Stimulated activated CD4-positive, alpha-beta T cell treated with anti-CD3 and anti-CD28 coated beads, Interleukin-1b, Interleukin-23, amount 100 ng/mL, for 1 hour (primary cell): ENCODE data around the gene SLC39A8.

Experiments
- DNase-seq, 2 donors: peaks; one replicate each; pipeline ENCODE4 v3.0.0-alpha.2; 2020; ENCODE audit warnings: low read depth in 2 of 2

The SLC39A8 gene

DNA sequence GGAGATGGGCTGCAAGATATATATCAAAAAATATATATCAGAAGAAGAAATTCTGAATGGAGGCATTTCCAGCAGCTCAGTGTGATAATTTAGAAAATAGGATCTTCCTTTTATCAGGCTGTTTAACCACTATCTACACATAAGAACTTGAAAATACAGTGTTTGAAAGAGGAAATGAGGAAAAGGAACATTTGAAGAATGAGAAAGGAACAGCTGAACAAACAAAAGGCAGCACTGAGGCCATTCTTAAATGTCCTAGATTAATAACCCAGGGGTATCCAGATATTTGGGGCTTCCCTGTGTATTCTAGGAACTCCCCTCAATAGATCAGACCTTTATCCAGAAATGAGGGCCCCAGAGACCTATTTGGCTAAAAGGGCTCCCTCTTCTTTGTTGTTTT, 4.1 kb downstream of the SLC39A8 start:
- DNase-seq = no peak

DNA sequence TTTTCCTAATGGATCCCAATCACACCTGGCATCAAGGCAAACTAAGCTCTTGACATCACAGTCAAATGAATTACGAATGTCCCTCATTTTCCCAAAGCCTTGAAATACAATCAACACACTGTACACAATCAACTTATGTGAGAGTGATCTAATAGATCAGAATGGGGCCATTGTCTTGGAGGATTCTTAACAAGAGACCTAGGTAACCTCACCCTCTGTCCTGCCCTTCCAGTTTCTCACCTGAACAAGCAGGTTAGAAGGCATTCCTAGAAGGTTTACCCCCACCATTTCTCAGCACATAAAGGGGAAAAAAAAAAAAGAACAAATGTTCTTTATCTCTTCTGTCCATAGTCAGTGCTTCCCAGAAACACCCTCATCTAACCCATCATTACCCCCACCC, 6.3 kb downstream of the SLC39A8 start:
- DNase-seq = no peak

DNA sequence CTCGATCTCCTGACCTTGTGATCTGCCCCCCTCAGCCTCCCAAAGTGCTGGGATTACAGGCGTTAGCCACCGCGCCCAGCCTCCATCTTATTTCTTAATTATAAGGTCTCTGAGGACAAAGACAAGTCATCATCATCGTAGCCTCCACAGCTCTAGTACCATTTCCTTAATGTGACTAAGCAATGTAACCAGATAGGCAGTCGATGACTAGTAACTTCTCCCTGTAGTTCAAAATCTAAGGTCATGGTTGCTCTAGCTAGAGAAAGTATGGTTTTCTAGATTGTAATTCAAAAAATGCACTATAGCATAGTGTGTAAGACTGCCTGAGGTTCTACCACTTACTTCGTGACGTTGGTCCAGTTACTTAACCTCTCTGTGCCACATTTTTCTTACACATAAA, 6.9 kb downstream of the SLC39A8 start:
- no peak for DNase-seq

DNA sequence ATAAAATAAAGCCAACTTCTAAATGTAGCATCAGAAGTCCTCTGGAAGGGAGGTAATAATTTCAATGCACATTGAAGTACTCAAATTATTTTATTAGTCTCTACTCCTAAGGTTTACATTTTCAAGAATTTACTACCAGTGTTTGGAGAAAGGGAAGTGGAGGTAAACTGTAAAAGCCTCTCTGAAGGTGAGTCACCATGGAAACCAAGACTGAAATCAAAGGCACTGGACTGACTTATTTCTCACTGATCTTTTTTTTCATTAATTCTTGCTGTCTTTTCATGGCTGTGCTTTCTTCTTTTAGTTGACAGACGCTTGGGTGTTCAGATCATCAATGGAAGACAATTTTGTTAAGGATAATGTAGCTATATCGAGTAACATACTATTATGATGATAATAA, 9.7 kb downstream of the SLC39A8 start:
- no peak for DNase-seq

DNA sequence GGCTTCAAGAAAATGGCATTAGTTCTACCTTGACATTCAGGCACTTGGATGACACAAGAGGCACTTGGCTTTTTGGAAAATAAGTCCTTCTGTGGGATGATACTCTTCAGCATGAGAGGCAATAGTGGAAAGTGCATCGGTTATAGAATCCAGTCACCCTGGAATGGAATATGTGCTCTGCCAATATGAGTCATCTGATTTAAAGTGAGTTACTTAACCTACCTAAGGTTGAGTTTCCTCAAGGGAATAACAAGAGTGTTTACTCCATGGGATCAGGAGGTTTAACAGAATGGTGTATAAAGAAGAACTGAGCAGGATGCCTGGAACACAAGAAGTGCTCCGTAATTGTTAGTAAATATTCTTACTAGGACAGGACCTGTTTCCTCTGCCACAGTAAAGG, 10.7 kb downstream of the SLC39A8 start:
- DNase-seq = no peak

DNA sequence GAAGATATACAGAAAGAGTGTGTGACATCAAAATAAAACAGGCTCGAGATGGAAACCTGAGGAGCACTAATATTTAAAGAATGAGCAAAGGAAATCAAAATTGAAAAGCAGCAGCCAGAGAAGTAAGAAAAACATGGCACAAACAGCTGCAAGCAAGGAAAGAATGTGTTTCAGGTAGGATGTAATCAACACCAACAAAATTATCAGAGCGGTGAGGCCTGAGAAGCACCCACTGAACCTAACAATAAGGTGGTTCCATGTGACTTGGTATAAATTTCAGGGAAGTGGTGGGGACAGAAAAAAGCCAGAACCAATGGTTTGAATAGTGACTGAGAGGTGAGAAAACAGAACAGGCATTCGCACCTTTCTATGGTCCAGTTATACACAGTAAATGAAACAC, 11.5 kb downstream of the SLC39A8 start:
- DNase-seq = no peak

DNA sequence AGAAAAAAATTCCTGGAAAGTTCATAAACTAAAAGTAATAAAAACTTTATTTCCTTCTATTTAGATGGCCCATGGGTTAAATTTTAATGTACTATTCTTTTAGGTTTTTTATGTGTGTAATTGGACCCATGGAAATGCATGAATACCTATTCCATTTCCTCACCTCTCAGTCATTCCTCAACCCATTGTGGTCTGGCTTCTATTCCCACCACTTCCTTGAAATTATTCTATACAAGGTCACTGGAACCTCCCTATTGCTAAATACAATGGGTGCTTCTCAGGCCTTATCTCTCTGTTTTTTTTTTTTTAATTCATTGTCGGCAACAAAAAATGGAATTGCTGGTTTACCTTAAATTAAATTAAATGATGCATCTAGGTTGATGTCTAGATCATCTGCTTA, 17.2 kb downstream of the SLC39A8 start:
- DNase-seq = no peak

DNA sequence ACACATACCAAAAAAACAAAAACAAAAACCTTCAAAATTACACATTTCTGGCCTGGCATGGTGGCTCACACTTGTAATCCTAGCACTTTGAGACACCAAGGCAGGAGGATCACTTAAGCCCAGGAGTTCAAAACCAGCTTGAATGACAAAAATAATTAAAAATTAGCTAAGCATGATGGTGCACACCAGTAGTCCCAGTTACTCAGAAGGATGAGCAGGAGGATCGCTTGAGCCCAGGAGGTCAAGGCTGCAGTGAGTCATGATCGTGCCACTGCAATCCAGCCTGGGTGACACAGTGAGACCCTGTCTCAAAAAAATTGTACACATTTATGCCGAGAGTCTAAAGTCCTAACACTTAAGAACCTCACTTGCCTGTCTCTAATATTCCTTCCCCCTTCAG, 18.3 kb downstream of the SLC39A8 start:
- DNase-seq = no peak

DNA sequence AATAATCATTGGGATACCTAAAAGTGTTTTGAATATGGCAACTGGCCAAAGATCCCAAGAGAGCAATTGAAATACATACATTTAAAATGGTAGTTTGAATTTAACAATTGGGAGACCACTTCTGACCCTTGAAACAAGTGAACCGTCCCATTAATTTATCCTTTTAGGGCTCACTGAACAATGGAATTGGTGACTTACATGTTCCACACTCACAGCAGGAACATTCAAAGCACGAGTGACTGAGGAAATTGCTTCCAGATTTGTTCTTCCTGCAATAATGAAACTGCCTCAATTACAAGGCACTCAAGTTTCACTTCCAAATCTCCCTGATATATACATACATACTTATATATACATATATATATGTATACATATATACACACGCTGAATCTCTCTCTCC, 20.6 kb downstream of the SLC39A8 start:
- no peak for DNase-seq

DNA sequence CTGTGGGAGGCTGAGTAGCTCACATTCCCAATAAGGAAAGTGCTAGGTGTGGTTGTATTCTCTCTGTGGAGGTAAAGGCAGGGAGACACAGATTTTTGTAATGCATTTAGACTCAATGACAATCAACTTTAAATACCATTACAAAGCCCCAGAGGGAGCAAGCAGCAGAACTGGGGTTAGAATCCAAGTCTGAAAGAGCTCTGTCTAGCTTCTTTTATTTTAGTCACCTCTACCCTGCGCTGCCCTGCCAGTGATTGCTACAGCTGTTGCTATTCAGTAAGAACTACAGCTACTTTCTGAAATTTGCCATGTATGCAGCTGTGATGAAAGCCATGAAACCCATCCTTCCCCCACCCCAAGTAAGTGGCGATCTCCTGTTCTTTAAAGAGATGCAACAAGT, 22.5 kb downstream of the SLC39A8 start:
- no peak for DNase-seq

DNA sequence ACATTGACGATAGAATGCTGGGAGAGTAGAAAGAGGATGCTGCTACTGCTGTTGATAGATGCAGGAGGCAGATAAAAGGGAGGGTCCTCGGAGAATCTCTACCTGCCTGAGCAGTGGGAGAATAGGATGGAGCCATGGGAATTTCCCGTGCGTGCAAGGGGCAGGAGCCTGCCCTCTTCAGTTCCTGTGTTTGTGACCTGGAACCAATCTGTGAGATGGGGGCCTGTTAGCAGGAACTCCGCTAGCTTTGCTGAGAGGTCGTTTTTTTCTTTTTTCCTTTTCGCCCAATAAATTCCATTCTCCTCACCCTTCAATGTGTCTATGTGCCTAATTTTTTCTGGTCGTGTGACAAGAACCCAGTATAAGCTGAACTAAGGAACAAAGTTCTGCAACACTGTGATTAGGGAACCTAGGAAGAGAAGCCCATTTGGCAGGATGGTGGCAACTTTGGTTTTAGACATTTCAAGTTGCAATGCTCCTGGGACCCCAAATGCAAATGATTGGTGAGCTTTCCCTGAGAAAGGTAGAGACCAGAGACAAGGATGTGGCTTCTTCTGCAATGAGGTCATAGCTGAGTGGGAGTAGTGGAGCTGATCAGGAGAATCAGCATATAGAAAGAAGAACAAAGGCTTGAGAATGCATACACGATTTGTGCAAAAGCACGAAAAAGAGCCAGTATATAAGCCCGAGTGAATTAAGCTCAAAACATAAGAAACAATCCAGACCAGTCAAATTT, 23.9 kb downstream of the SLC39A8 start:
- no peak for DNase-seq

DNA sequence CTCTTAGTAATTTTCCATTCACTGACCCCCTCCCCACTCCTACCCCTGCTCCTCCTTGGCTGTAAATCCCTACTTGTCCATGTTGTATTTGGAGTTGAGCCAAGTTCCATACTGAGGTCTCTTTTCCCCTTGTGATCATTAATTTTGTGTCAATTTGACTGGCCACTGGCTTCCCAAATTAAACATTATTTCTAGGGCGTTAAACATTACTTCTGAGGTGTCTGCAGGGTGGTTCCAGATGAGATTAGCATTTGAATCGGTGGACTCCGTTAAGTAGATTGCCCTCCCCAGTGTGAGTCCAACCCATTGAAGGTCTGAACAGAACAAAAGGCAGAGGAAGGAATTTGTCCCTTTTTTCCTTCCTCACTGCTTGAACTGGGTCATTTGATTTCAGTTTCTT, 25.7 kb downstream of the SLC39A8 start:
- DNase-seq = no peak

DNA sequence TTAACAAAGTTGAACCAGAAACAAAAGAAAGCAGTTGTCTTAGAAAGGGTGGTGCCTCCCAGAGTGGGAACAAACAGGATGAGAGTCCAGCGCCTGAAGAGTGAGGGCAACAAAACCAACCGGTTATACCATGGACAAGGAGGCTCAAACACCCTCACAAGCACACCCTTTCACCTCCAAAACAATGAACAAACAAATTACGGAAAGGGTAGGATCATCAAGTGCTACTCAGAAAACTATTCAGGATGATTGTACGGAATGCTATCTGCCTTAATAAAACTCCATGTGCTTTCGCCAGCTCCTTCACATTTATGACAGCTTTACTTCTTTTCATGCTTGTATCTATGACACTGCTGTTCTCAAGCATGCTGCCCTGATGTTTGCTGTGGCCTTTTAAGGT, 26.8 kb downstream of the SLC39A8 start:
- DNase-seq = no peak

DNA sequence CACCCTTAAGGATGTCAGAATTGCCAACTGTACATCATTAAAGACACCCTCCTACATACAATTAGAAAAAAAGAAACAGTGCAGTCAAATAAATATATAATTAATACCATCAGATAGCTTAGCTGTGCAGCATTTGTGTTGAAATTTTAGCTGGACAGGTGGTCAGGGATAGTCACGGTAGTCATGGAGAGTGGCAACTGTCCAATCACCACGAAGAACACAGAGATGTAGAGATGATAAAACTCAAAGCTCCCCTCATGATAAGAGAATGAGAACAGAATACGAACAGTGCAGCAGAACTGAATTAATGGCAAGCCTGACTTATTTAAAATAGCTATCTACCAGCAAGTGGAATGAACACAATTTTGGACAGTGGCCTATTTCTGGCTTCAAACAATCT, 27.2 kb downstream of the SLC39A8 start:
- DNase-seq = no peak

DNA sequence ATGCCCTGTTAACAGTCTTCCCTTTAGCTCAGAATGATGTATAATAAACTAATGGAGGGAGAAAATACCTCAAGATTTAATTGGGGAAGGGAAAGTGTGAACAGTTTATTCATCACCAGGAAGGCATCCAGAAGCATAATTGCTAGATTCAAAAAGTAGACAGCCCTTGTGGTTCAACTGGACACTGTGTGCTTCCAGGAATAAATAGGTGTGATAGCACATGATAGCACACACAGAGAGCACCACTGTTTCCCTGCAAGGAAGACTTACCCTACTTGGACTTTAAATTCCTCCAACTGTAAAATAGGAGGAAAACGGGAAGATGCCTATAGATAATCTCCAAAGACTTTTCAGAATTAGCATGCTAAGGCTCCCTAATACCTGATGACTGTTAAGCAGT, 27.8 kb downstream of the SLC39A8 start:
- no peak for DNase-seq

DNA sequence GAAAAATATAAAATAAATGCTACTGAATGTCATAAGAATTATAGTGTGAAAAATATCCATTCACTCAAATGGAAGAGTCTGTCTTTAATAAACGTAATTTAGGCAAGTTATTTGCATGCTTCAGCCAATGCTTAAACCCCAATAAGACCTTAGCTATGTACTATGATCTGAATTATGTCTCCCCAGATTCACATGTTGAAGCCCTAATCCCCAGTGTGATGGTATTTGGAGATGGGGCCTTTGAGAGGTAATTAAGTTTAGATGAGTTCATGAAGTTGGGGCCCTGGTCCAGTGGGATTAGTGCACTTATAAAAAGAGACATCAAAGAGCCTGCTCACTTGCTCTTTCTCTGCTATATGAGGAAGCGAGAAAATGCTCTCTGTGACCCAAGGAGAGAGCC, 28.7 kb downstream of the SLC39A8 start:
- DNase-seq = no peak

DNA sequence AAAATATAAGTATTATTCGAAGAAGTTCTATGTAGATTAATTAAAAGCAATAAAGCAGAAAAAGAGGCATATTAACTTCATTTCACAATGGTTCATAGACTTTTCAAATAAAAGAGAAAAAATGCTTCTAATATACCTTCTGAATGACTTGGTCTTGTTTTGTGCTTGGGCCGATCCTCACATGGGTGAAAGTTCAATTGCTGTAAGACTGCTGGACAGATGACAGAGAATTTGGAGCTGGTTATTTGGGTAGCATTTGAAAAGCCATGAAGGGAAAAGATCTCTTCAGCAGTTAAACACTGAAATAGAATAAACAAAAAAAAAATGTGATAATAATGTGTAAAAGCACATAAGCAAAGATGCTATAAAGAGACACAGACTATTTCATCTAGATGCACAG, 29.8 kb downstream of the SLC39A8 start:
- no peak for DNase-seq

DNA sequence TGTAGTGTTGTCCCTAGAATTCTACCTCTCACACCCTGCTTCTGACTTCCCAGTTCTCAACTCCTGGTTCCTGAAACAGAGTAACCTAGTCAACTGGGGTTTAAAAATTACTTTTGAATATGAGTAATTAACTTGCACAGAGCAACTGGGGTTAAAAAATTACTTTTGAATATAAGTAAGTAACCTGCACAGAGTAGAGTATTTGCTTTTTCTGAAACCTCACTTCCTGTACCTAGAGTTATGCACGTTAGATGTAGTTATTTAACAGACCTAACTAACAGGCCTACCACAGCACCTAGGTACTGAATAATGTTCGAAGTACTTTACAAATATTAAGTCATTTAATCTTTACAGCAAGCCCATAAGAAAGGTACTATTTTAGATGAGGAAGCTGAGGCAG, 32.9 kb downstream of the SLC39A8 start:
- DNase-seq = no peak

DNA sequence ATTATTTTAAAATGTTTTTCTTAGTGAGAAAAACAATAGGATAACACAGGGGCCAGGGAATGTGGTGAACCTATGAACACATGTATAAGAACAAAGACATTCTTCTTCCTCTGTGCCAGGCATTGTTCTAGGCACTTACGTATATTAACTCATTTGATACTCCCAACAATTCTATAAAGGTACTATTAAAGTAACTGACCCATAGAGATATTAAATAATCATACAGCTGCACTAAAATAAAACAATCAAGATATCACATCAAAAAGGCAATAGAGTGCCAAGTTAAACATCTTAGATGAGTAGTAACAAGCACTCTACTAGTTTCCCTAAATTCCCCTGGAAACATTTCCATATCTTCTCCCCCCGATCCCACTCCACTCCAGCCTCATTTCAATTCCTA, 33.4 kb downstream of the SLC39A8 start:
- no peak for DNase-seq

DNA sequence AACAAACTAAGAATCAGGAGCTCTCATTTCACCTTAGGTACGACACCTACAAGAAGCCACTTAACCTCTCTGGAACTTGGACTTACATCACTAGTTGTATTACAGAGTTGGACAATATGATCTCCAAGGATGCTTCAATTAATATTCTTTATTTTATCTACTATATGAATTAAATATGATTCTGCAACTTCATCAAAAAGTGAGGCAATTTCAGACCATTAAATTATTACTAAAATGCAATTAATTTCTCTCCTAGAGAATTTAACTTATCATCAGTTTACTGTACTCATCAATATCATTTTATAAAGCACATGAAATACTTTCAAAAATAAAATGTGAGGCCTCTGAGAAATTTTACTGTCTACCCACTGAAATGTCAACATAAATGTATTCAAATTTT, 33.9 kb downstream of the SLC39A8 start:
- DNase-seq = no peak

DNA sequence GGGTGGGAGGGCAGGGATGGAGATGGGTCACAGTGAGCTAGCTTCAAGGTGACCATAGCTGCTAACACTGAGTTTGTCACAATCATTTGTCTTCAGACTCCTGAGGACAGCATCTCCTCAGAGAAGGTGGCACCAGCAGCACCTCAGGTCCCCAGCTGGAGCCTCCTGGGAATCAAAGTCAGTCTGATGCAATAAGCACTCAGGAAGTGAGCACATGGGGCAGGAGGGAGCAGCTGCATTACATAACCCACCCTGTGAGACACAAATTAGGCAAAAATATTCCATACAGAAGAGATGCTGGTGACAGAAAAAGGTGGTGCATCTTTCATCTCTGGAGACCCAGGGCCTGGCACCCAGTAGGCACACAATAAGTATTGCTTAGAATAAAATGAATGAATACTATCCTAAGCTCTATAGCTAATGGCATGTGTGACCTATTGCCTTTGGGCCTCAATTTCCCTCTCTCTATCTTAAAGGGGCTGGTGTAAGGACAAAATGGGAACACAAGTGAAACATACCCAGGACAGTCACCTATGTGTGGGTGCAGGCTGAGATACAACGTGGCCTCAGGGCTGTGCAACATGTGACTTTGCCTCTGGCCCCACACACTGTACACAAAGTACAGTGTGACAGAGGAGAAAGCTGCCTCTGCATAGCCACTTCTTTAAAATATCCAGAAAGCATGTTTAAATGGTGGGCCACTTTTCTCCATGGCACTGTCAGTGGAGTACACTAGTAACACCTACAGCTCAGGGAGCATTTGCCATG, 37.1 kb downstream of the SLC39A8 start:
- DNase-seq = no peak

DNA sequence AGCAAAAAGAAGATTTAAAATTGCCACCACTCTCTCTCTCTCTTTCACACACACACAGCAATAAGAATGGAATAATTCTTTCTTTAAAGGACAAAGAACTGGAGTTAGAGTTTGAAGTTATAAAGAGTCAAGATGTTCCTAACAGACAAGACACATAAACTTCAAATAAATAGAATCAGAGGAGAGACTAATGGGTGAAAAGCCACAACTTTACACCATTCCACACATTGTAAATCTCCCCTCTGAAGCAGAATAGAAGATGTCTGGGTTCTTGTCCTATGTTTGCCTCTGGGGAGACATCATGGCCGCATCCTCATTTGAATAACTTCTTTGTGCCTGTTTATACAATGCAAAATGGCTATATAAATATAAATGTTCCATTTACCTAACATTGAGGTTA, 39.6 kb downstream of the SLC39A8 start:
- no peak for DNase-seq

DNA sequence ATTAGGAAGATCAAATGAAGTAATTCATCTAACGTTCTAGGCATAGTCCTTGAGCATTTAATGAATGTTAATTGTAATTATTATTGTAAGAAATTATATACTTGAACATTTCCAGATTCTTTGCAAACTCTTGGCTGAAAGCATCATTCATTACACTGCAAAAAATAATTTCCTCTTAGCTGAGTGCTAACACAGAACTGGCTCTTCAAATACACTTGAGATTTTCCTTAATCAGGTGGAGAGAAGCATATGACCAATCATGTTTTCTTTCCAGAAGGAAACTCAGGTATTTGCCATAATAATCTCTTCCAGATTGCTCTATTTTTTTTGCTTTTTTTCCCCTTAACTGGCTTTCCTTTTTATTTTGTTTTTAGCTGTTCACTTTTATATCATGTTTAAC, 42.5 kb downstream of the SLC39A8 start:
- no peak for DNase-seq

DNA sequence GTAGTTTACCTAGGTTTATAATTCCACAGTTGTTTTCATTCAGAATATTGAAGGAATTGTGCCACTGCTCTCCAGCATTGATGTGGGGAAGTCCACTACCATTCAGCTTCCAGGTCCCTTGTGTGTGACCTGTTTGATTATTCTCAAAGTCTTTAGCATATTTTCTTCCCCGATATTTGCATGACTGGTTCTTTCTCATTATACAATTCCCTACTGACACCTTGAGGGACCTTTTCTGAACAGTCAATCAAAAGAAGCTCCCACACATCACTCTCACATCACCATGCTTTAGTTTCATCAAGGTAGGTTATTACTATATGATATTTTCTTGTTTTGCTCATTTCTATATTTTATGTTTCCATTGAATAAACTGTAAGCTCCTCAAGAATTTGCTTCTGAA, 44.1 kb downstream of the SLC39A8 start:
- DNase-seq = no peak
